Dendritic cell treated with granulocyte-macrophage colony-stimulating factor and Interleukin-4, amounts not matched to agents 40 ng/mL and 50 ng/mL, for 4 days (primary cell): ENCODE results near the gene FAAP20.
A peak's percentile ranks its signal among the peaks of the same experiment; 100 is the strongest.

Experiments
- H3K27ac Mint-ChIP-seq: one replicate; pipeline ENCODE4 v1.8.0; 2022; ENCODE audit warnings: mild to moderate bottlenecking, mixed read lengths
- H3K27me3 Mint-ChIP-seq: one replicate; pipeline ENCODE4 v1.8.0; 2022; ENCODE audit warnings: mild to moderate bottlenecking, mixed read lengths
- H3K36me3 Mint-ChIP-seq: one replicate; pipeline ENCODE4 v1.8.0; 2022; ENCODE audit warnings: low read depth, mixed read lengths
- H3K4me1 Mint-ChIP-seq: one replicate; pipeline ENCODE4 v1.8.0; 2022; ENCODE audit warnings: low read depth, mixed read lengths
- H3K4me3 Mint-ChIP-seq: one replicate; pipeline ENCODE4 v1.8.0; 2022; ENCODE audit warnings: mild to moderate bottlenecking, moderate library complexity, mixed read lengths
- H3K9me3 Mint-ChIP-seq: one replicate; pipeline ENCODE4 v1.8.0; 2022; ENCODE audit warnings: mixed read lengths
- intact Hi-C: fragments of 100-400 bp; cut with micrococcal nuclease; formaldehyde crosslinking; loops from one replicate; pipeline ENCODE4 v1.15.0; 2022

FAAP20 gene

GRCh38 chr1:2199042-2199810 is 4.7 kb upstream of the FAAP20 start:
- no peaks in the 10 kb centered on the region for H3K27me3 Mint-ChIP-seq
- intact Hi-C loops, result loop anchor here (5.0 kb wide), 2 partner anchors 33 to 348 kb away; no protein-coding TSS in a partner anchor
- peak overlapping the region; percentile 90 for H3K4me3 Mint-ChIP-seq
- peaks cover 11% of the 10 kb centered on the region for H3K36me3 Mint-ChIP-seq
- no peaks in the 10 kb centered on the region for H3K9me3 Mint-ChIP-seq
- H3K27ac Mint-ChIP-seq, result peak overlapping the region; percentile 81
- peaks cover 46% of the 10 kb centered on the region for H3K4me1 Mint-ChIP-seq

GRCh38 chr1:2198571-2198970 is 4.0 kb upstream of the FAAP20 start:
- Mint-ChIP-seq H3K4me3 (no peak overlapping the region), H3K27me3 (no peaks in the 10 kb centered on the region), H3K9me3 (no peaks in the 10 kb centered on the region), H3K36me3 (peaks cover 11% of the 10 kb centered on the region), H3K4me1 (peaks cover 45% of the 10 kb centered on the region), H3K27ac (peak overlapping the region; percentile 81)
- intact Hi-C loops, result loop anchor here (5.0 kb wide), 2 partner anchors 34 to 349 kb away; no protein-coding TSS in a partner anchor

- Mint-ChIP-seq H3K9me3 (no peaks in the 10 kb centered on the region), H3K36me3 (peaks cover 12% of the 10 kb centered on the region), H3K27me3 (no peaks in the 10 kb centered on the region), H3K27ac (peak overlapping the region; percentile 65), H3K4me3 (no peak overlapping the region), H3K4me1 (peaks cover 43% of the 10 kb centered on the region)
- intact Hi-C loops, result loop anchor here (5.0 kb wide), 2 partner anchors 35 to 350 kb away; no protein-coding TSS in a partner anchor
Measured at GRCh38 chr1:2197707-2198165, 3.2 kb upstream of the FAAP20 start.

DNA sequence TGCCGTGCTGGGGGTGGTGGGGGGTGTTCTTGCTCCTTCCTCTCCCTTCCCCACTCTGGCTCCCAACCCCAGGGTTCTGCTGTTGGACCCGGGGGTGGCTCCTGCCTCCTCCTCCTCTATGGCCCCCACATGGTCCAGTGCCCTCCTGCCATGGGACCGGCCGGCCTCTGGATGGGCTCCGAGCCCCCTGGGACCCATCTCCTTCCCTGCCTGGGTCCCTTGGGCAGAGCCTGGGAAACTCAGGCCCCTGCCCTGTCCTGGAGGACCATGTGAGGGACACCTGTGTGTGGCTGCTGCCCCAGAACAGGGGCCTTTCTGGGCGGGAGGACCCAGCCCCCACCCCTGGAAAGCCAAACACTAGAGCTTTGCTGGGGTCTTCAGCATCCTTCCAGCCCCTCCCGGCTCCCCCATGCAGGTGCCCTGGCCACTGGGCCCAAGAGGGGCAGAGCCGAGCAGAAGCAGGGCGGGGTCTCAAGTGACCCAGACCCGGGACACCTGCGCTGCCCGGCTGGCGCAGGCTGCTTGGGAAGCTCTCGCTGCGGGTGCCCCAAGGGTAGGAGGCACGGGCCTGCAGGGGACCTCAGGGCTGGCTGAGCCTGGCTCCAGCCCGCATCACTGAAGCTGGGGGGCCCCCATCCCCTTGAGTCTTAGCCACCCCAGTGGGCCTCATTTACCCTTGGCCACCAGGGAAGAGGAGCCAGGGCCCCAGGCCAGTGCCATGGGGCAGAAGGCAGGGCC is 2.5 kb upstream of the FAAP20 start:
- H3K36me3 Mint-ChIP-seq, result peaks cover 16% of the 10 kb centered on the region

GRCh38 chr1:2195785-2196184 is 1.2 kb upstream of the FAAP20 start:
- Mint-ChIP-seq H3K4me3 (no peak overlapping the region), H3K27ac (peak overlapping the region; percentile 91), H3K36me3 (peaks cover 29% of the 10 kb centered on the region), H3K9me3 (no peaks in the 10 kb centered on the region), H3K4me1 (peaks cover 45% of the 10 kb centered on the region), H3K27me3 (no peaks in the 10 kb centered on the region)
- intact Hi-C loops, result loop anchor here (1.0 to 5.0 kb wide), 3 partner anchors 37 to 352 kb away; no protein-coding TSS in a partner anchor

More for the DNA sequence above, 2.5 kb upstream of the FAAP20 start:
- peaks cover 40% of the 10 kb centered on the region for H3K4me1 Mint-ChIP-seq
- no peaks in the 10 kb centered on the region for H3K27me3 Mint-ChIP-seq
- no peaks in the 10 kb centered on the region for H3K9me3 Mint-ChIP-seq
- intact Hi-C loops, result loop anchor here (5.0 kb wide), 2 partner anchors 35 to 350 kb away; no protein-coding TSS in a partner anchor
- peak overlapping the region; percentile 65 for H3K27ac Mint-ChIP-seq
- H3K4me3 Mint-ChIP-seq, result no peak overlapping the region

- H3K4me1 Mint-ChIP-seq, result peaks cover 52% of the 10 kb centered on the region
- intact Hi-C loops, result loop anchor here (1.0 to 5.0 kb wide), 3 partner anchors 37 to 352 kb away; no protein-coding TSS in a partner anchor
- peak overlapping the region; percentile 80 for H3K4me3 Mint-ChIP-seq
- H3K27me3 Mint-ChIP-seq, result no peaks in the 10 kb centered on the region
- peaks cover 32% of the 10 kb centered on the region for H3K36me3 Mint-ChIP-seq
- no peaks in the 10 kb centered on the region for H3K9me3 Mint-ChIP-seq
- peak overlapping the region; percentile 91 for H3K27ac Mint-ChIP-seq
Measured at GRCh38 chr1:2194898-2195673, 514 bp upstream of the FAAP20 start.

DNA sequence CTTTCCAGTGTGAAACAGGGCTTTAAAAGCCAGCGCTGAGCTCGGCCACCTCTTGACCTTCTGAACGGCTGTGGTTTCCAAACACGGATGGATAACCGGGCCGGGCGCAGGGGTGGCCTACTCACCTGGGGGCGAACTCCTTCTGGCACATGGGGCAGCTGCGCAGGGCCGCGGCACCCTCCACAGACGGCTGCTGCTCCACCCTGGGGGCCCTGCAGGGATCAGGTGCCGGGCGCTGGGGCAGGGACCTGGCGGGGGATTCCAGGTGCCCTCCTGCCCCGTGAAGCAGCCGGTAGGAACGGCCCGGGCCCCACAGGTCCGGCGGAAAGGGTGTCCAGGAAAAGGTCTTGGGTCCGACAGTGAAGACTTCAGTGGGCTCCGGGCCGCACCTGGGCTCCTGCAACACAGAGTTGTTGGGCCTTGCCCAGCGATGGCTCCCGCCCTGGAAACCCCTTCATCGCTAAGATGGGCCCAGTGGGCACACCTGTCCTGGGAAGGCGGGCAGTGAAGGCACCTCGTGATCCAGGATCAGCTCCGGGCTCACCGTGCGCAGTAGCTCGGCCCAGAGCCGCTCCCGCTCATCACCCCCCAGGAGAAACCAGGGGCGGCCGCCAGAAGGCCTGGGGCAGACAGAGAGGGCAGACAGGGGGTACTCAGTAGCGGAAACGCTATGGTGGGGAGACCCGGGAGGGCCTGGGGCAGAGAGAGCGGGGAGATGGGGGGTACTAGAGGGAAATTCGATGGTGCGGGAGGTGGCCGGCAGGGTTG is 874 bp downstream of the FAAP20 start:
- H3K36me3 Mint-ChIP-seq, result peaks cover 37% of the 10 kb centered on the region
- H3K4me3 Mint-ChIP-seq, result peak overlapping the region; percentile 71
- peak overlapping the region; percentile 74 for H3K27ac Mint-ChIP-seq
- H3K27me3 Mint-ChIP-seq, result no peaks in the 10 kb centered on the region
- peaks cover 44% of the 10 kb centered on the region for H3K4me1 Mint-ChIP-seq
- intact Hi-C loops, result no loop called here
- H3K9me3 Mint-ChIP-seq, result no peaks in the 10 kb centered on the region

- Mint-ChIP-seq H3K4me3 (no peak overlapping the region), H3K4me1 (peaks cover 39% of the 10 kb centered on the region), H3K36me3 (peaks cover 37% of the 10 kb centered on the region), H3K27me3 (no peaks in the 10 kb centered on the region), H3K9me3 (no peaks in the 10 kb centered on the region), H3K27ac (no peak overlapping the region)
- intact Hi-C loops, result no loop called here
Measured at GRCh38 chr1:2192031-2192995, 2.3 kb downstream of the FAAP20 start.

DNA sequence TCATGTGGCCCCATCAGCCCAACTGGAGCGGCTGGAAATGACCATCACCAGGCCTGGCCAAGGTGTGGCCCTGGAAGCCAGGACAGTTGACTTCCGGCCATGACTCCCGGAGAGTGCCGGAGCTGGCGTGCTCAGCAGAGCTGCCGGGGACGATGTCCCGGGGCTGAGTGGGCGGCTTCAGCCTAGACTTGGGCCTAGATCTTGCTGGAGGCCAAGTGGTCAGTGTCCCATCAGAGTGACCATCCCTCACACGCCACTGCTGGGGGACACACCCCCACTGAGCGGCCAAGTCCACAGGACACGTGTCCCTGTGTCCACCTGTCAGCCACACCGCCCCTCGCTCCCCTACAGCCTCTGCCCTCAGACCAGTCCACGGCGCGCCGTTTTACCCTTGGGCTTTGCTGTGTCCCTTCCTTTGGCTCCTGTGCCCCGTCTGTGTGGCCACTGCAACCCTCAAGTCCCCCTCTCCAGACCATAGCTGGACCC is 4.0 kb downstream of the FAAP20 start:
- intact Hi-C loops, result no loop called here
- Mint-ChIP-seq H3K4me1 (peaks cover 39% of the 10 kb centered on the region), H3K9me3 (no peaks in the 10 kb centered on the region), H3K27me3 (no peaks in the 10 kb centered on the region), H3K27ac (peak overlapping the region; percentile 75), H3K4me3 (no peak overlapping the region), H3K36me3 (peaks cover 37% of the 10 kb centered on the region)

DNA sequence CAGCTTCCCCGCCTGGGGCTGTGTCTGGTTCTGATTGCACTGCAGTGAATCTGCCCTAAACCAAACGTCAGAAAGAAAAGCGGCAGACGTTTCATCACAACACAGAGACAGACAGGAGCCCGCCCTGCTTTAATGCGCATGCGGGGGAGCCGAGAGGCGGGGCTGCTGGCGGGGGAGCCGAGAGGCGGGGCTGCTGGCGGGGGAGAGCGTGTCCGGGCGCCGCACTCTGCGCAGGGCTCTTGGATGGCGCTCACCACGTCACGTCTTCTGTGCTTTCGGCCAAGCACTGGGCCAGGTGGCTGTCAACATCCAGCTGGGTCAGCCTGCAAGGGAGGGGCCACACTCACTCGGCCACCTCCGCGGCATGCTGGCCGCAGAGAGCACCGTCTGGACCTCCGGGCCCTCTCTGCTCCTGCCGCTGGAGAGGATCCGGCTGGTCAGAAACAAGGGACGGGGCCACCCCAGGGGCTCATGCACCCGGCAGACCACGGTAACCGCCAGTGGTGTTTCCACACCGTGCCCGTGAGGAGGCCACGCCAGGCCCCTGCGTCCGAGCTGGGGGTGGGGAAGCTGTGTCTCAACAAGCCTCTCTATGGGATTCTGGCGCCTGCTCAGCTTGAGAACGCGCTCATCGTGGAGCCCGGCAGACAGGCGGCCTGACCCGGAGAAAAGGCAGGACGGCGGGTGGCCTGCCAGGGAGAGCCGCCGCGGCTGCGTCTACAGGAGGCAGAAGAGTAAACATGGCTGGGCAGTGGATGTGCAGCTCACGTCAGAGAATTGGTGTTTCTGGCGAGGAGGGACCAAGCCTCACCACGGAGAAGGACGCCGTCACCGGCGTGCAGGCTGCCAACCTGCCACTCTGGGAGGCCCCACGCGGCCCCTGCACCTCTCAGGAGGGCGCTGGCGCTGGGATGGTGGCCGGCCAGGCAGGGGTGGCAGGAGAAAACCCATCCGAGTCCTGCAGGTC is 4.8 kb downstream of the FAAP20 start:
- Mint-ChIP-seq H3K4me3 (peak overlapping the region; percentile 80), H3K9me3 (no peaks in the 10 kb centered on the region), H3K27ac (peak overlapping the region; percentile 83), H3K27me3 (no peaks in the 10 kb centered on the region), H3K36me3 (peaks cover 42% of the 10 kb centered on the region), H3K4me1 (peaks cover 39% of the 10 kb centered on the region)
- intact Hi-C loops, result no loop called here

- intact Hi-C loops, result no loop called here
- H3K27ac Mint-ChIP-seq, result peak overlapping the region; percentile 83
Measured at GRCh38 chr1:2188336-2188735, 6.2 kb downstream of the FAAP20 start.

More at GRCh38 chr1:2188336-2188735, 6.2 kb downstream of the FAAP20 start:
- Mint-ChIP-seq H3K4me1 (peaks cover 33% of the 10 kb centered on the region), H3K9me3 (no peaks in the 10 kb centered on the region), H3K36me3 (peaks cover 43% of the 10 kb centered on the region), H3K27me3 (no peaks in the 10 kb centered on the region), H3K4me3 (no peak overlapping the region)
